Measurements from ENCODE around the gene SLC5A11.

- TF ChIP-seq SRF (IDR thresholded peaks at IDR 0.05; ENCODE audit: low read depth, low read length) = no peak
- no peak for TF ChIP-seq ZFP36 (IDR thresholded peaks at IDR 0.05; ENCODE audit: borderline replicate concordance, low read depth, low read length, partially characterized antibody)
- no peak for TF ChIP-seq NR2C2 (CRISPR knock-in tag; IDR thresholded peaks at IDR 0.05; ENCODE audit: borderline replicate concordance)
- TF ChIP-seq, protein P1, sequence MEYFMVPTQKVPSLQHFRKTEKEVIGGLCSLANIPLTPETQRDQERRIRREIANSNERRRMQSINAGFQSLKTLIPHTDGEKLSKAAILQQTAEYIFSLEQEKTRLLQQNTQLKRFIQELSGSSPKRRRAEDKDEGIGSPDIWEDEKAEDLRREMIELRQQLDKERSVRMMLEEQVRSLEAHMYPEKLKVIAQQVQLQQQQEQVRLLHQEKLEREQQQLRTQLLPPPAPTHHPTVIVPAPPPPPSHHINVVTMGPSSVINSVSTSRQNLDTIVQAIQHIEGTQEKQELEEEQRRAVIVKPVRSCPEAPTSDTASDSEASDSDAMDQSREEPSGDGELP (IDR thresholded peaks at IDR 0.05; ENCODE audit: borderline replicate concordance, low read depth) = no peak
- no peak for TF ChIP-seq TCF12 (IDR thresholded peaks at IDR 0.05)
- TF ChIP-seq TCF12 (CRISPR knock-in tag; IDR thresholded peaks at IDR 0.05) = no peak
- no peak for TF ChIP-seq ZNF724P (CRISPR knock-in tag; IDR thresholded peaks at IDR 0.05; ENCODE audit: borderline replicate concordance)
- no peak for TF ChIP-seq EZH2 (conservative IDR thresholded peaks at IDR 0.05; ENCODE audit: low read depth, low read length)
- TF ChIP-seq MAFF (IDR thresholded peaks at IDR 0.05; ENCODE audit: low read depth, low read length) = no peak
- no peak for TF ChIP-seq CREB1 (IDR thresholded peaks at IDR 0.05)
- no peak for TF ChIP-seq CREB1 (CRISPR knock-in tag; IDR thresholded peaks at IDR 0.05)
- TF ChIP-seq ZNF234 (CRISPR knock-in tag; conservative IDR thresholded peaks at IDR 0.05) = no peak
- TF ChIP-seq USF2 (IDR thresholded peaks at IDR 0.05; ENCODE audit: low read depth, low read length) = no peak
- no peak for TF ChIP-seq USF2 (CRISPR knock-in tag; IDR thresholded peaks at IDR 0.05; ENCODE audit: borderline replicate concordance)
Measured at GRCh38 chr16:24935336-24935735, 89.6 kb downstream of the SLC5A11 start.

Measured in HepG2 (cell line).